IMR-90 (cell line): ENCODE data around the gene DZIP1.

ENCODE experiments used
- CHD1 ChIP-seq: IDR thresholded peaks from 2 replicates; pipeline ENCODE4 v1.6.1; 2012; ENCODE audit warnings: low read depth, low read length, improper control_type of control experiment
- CTCF ChIP-seq: conservative IDR thresholded peaks from 2 replicates; pipeline ENCODE4 v1.5.1; 2012; ENCODE audit warnings: mild to moderate bottlenecking, low read depth, low read length, improper control_type of control experiment
- ELK1 ChIP-seq: fragments of 150-350 bp; IDR thresholded peaks from 2 replicates; pipeline ENCODE4 v1.6.1; 2016; ENCODE audit warnings: low read depth, mild to moderate bottlenecking, low read length, moderate library complexity, borderline replicate concordance
- MXI1 ChIP-seq: IDR thresholded peaks from 2 replicates; pipeline ENCODE4 v1.6.1; 2012; ENCODE audit warnings: low read depth, mild to moderate bottlenecking, low read length, moderate library complexity, borderline replicate concordance
- NFE2L2 ChIP-seq: fragments of 150-350 bp; IDR thresholded peaks from 2 replicates; pipeline ENCODE4 v1.6.1; 2016; ENCODE audit warnings: low read depth, mild to moderate bottlenecking, low read length
- POLR2A ChIP-seq: IDR thresholded peaks from 2 replicates; pipeline ENCODE4 v1.6.1; 2012; ENCODE audit warnings: mild to moderate bottlenecking, low read depth, low read length
- RFX5 ChIP-seq: IDR thresholded peaks from 2 replicates; pipeline ENCODE4 v1.8.0; 2012; ENCODE audit warnings: low read depth, mild to moderate bottlenecking, low read length, moderate library complexity

DNA sequence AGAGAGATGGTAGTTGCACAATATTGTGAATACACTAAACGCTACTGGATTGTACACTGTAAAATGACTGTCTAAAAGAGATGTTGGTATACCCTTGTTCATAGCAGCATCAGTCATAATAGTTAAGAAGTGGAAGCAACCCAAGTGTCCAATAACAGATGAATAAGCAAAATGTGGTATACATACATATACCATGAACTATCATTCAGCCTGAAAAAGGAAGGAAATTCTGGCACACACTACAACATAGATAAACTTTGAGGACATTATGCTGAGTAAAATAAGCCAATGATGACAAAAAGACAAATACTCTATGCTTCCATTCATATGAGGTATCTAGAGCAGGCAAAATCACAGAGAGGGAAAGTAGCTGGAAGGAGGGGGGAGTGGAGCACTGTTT lies 16.0 kb downstream of the DZIP1 start:
- TF ChIP-seq CTCF (no peak), RFX5 (no peak), ELK1 (no peak), POLR2A (no peak), MXI1 (no peak), NFE2L2 (no peak), CHD1 (no peak)
